BE2C (cell line): ENCODE data around the gene YWHAB.
"Not testable (repeated sequence)": the region's sequence is repeated elsewhere in the genome, so short reads cannot be mapped to it uniquely, and the experiment has no call there.

Experiments
- DNase-seq: peaks from one replicate; pipeline ENCODE4 v3.0.0-alpha.2; 2020
- H3K27me3 ChIP-seq: fragments of 250-450 bp; sonication (Bioruptor Pico); 2 replicates; pipeline ENCODE4 v1.5.1; 2020; ENCODE audit warnings: mild to moderate bottlenecking
- H3K36me3 ChIP-seq: fragments of 250-450 bp; sonication (Bioruptor Pico); 2 replicates; pipeline ENCODE4 v1.5.1; 2020; ENCODE audit warnings: mild to moderate bottlenecking
- H3K4me1 ChIP-seq: fragments of 250-450 bp; sonication (Bioruptor Pico); 2 replicates; pipeline ENCODE4 v1.5.1; 2020
- H3K4me3 ChIP-seq: 2 replicates; pipeline ENCODE4 v1.5.1; 2011; ENCODE audit warnings: low read depth, low read length
- H3K9me3 ChIP-seq: fragments of 250-450 bp; sonication (Bioruptor Pico); 2 replicates; pipeline ENCODE4 v1.5.1; 2020
- TF ChIP-seq, protein P1 (sequence below): IDR thresholded peaks from 2 replicates; pipeline ENCODE4 v1.5.1; 2012; ENCODE audit warnings: mild to moderate bottlenecking, low read depth, low read length

The YWHAB gene

DNA sequence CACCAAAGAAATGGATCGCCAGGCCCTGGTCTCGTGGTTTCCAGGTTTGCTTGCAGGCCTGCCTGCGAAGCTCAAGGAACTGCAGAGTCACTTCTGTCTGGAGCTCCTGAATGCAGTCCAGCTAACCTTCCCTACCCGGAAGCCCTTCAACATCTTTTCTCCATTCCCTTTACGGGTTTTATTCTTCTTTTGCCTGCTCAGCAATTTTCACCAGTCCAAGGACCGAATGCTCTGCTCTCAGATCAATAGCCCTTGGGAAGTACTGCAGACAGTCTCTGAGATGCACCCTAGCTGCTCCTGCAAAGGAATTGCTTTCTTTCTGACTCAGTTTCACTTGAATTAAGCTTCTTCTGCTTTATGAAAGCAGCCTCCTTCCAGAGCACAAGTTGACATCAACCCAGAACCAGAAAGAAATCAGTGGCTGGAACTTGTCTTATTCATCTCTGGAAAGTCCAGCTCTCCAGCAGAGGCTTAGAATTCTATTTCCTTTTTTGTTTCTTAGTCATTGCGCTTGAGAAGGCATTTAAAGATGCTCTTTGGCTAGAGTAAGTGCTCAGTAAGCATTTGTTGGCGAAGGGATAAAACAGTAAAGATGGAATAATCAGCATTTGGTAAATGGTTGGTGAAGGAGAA lies 18.7 kb upstream of the YWHAB start:
- H3K36me3 ChIP-seq = no peaks in the 10 kb centered on the region
- no peak overlapping the region for H3K4me3 ChIP-seq
- DNase-seq = no peak
- TF ChIP-seq, protein P1, sequence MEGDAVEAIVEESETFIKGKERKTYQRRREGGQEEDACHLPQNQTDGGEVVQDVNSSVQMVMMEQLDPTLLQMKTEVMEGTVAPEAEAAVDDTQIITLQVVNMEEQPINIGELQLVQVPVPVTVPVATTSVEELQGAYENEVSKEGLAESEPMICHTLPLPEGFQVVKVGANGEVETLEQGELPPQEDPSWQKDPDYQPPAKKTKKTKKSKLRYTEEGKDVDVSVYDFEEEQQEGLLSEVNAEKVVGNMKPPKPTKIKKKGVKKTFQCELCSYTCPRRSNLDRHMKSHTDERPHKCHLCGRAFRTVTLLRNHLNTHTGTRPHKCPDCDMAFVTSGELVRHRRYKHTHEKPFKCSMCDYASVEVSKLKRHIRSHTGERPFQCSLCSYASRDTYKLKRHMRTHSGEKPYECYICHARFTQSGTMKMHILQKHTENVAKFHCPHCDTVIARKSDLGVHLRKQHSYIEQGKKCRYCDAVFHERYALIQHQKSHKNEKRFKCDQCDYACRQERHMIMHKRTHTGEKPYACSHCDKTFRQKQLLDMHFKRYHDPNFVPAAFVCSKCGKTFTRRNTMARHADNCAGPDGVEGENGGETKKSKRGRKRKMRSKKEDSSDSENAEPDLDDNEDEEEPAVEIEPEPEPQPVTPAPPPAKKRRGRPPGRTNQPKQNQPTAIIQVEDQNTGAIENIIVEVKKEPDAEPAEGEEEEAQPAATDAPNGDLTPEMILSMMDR = no peak
- H3K27me3 ChIP-seq = no peaks in the 10 kb centered on the region
- no peaks in the 10 kb centered on the region for H3K9me3 ChIP-seq
- H3K4me1 ChIP-seq = peaks cover 12% of the 10 kb centered on the region

DNA sequence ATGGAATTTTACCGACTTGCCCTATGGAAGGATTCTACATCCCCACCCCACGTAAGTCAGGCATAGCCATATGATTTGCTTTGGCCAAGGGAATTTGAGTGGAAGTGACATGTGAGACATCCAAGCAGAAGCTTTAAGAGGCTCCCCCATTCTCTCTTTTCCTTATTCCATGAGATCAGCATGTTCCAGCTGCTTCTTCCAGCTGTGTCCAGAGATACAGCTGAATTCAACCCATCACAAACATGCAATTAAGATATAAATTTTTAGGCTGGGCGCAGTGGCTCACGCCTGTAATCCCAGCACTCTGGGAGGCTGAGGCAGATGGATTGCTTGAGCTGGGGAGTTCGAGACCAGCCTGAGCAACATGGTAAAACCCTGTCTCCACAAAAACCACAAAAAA lies 16.0 kb upstream of the YWHAB start:
- no peak overlapping the region for H3K4me3 ChIP-seq
- no peak for DNase-seq
- H3K4me1 ChIP-seq = no peaks in the 10 kb centered on the region; the same call in 1 of the 2 replicates
- TF ChIP-seq, protein P1 = no peak
- H3K9me3 ChIP-seq = no peaks in the 10 kb centered on the region
- H3K36me3 ChIP-seq = no peaks in the 10 kb centered on the region
- H3K27me3 ChIP-seq = no peaks in the 10 kb centered on the region

DNA sequence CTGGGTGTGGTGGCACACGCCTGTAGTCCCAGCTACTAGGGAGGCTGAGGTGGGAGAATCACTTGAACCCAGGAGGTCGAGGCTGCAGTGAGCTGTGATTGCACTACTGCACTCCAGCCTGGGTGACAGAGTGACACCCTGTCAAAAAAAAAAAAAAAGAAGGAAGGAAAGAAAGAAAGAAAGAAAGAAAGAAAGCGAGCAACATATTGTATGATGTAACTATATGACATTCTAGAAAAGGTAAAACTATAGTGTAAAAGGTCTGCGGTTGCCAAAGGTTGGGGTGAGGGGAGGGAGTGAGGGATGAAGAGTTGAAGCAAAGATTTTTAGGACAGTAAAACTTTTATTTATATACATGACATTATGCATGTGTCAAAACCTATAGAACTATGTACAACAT lies 3.1 kb upstream of the YWHAB start:
- H3K9me3 ChIP-seq, H3K27me3 ChIP-seq, H3K36me3 ChIP-seq, DNase-seq, H3K4me3 ChIP-seq, H3K4me1 ChIP-seq: not testable (repeated sequence)

GRCh38 chr20:44883214-44883902 lies 2.1 kb upstream of the YWHAB start:
- TF ChIP-seq, protein P1 = no peak
- Histone ChIP-seq H3K36me3 (peaks cover 5% of the 10 kb centered on the region), H3K4me1 (peaks cover 5% of the 10 kb centered on the region; the same call in 1 of the 2 replicates), H3K9me3 (no peaks in the 10 kb centered on the region), H3K4me3 (no peak overlapping the region), H3K27me3 (no peaks in the 10 kb centered on the region)
- DNase-seq = no peak

DNA sequence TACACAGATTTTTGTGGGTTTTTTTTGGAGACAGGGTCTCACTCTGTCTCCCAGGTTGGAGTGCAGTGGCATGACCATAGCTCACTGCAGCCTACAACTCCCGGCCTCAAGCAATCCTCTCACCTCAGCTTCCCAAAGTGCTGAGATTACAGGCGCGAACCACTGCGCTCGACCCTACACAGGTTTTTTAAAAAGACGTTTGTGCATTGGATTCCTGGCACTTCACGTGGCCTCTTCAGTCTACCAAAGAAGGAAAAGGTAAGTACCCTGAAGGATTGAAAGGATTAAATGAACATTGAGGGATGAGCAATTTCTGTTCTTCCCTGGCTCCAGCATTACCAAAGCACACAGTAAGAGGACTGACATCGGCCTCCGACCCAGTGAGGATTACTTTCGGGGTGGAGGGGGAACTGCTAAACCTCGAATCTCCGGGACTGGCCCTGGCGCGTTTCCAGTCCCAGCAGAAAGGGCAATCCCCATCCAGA lies 556 bp upstream of the YWHAB start:
- H3K9me3 ChIP-seq = no peaks in the 10 kb centered on the region
- no peak for DNase-seq
- H3K4me3 ChIP-seq = peak overlapping the region; percentile 60
- TF ChIP-seq, protein P1 = no peak
- peaks cover 8% of the 10 kb centered on the region for H3K36me3 ChIP-seq
- H3K4me1 ChIP-seq = peaks cover 5% of the 10 kb centered on the region; the same call in 1 of the 2 replicates
- no peaks in the 10 kb centered on the region for H3K27me3 ChIP-seq

DNA sequence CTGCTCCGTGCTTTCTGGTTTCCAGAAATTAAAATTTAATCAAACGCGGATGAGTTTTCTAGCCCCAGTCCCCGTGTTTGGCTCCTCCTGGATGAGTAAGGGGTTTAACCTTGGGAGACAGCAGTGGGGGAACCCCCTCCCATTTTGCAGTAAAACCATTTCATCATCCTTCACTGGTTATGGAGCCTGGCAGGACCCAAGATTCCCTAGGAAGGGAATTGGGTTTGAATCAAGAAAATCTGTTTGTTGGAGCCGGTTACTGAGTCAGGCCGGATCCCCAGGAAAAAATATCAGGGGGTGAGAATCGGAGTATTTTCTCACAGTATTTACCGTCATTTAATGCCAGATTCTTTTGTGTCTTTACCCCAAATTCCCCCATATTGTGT lies 754 bp downstream of the YWHAB start:
- Histone ChIP-seq H3K4me1 (peaks cover 5% of the 10 kb centered on the region; the same call in 1 of the 2 replicates), H3K36me3 (peaks cover 9% of the 10 kb centered on the region), H3K9me3 (no peaks in the 10 kb centered on the region), H3K4me3 (peak overlapping the region; percentile 92), H3K27me3 (no peaks in the 10 kb centered on the region)
- DNase-seq = no peak
- TF ChIP-seq, protein P1 = no peak
